ENCODE results near the gene ALDH4A1. TPM values are rescaled to one million over a fixed set of nuclear protein-coding genes. Genes with fewer than 3 reads are reported as not detected.

ALDH4A1 gene
- total and polyA plus RNA-seq, 12 donors = 12.7 to 60.8 (median 36.6) TPM

- Histone ChIP-seq H3K9me3 (peaks cover 0 to 13% (median 0%) of the 10 kb centered on the region in 11 donors), H3K36me3 (no peaks in the 10 kb centered on the region), H3K4me3 (no peak overlapping the region), H3K27me3 (peaks cover 0 to 61% (median 31%) of the 10 kb centered on the region in 7 donors), H3K27ac (no peak overlapping the region), H3K4me1 (no peaks in the 10 kb centered on the region)
- DNase-seq (no peak), ATAC-seq (no peak)
- no peak for TF ChIP-seq CTCF (IDR thresholded peaks at IDR 0.05)
- intact Hi-C loops (cut with DNase I) = loop anchor here in 1 of 10 donors (5.0 kb wide), 1 partner anchor 226 kb away; no protein-coding TSS in a partner anchor
- 83 to 91% methylated on average over 6 of the region's 6 CpGs for WGBS, 2 donors
Observed at GRCh38 chr1:18823438-18823837, 78.9 kb downstream of the ALDH4A1 start.

Small RNA genes within 50 kb of the gene (microRNA-seq; reads per million reads assigned to microRNA genes)
- gene MIR1290 (0 reads per million in 2 donors), gene MIR4695 (0 reads per million in 2 donors)

Other genes starting within 250 kb of the ALDH4A1 start
- not detected for gene TAS1R2, start 42.9 kb downstream of the ALDH4A1 start, total RNA-seq
- gene TAS1R2, start 42.9 kb downstream of the ALDH4A1 start, polyA plus RNA-seq = not detected
- 1 to 10 TPM; 3.2 to 8.2 (median 4.7) TPM for gene IFFO2, start 54.1 kb upstream of the ALDH4A1 start, total RNA-seq
- gene IFFO2, start 54.1 kb upstream of the ALDH4A1 start, polyA plus RNA-seq = 1 to 10 TPM; 2.2 to 2.3 TPM